Loucy (cell line): ENCODE data around the gene FOSB.

ENCODE experiments used
- CTCF ChIP-seq: fragments of 200-600 bp; sonication (generic); conservative IDR thresholded peaks from 2 replicates; pipeline ENCODE4 v1.5.1; 2014; ENCODE audit warnings: mild to moderate bottlenecking, antibody characterized with exemption, low read length
- EZH2phosphoT487 ChIP-seq: fragments of 200-600 bp; IDR thresholded peaks from 2 replicates; pipeline ENCODE4 v1.6.1; 2018; ENCODE audit warnings: antibody characterized with exemption, mild to moderate bottlenecking, moderate library complexity, borderline replicate concordance

GRCh38 chr19:45472563-45473366, 5.0 kb downstream of the FOSB start:
- TF ChIP-seq CTCF (no peak), EZH2phosphoT487 (no peak)
